ENCODE measurements around the gene BAIAP2. TPM values are rescaled to one million over a fixed set of nuclear protein-coding genes. Genes with fewer than 3 reads are reported as not detected.

BAIAP2 gene
- total RNA-seq, 1 donor from 2014 or later = 27.9 TPM

DNA sequence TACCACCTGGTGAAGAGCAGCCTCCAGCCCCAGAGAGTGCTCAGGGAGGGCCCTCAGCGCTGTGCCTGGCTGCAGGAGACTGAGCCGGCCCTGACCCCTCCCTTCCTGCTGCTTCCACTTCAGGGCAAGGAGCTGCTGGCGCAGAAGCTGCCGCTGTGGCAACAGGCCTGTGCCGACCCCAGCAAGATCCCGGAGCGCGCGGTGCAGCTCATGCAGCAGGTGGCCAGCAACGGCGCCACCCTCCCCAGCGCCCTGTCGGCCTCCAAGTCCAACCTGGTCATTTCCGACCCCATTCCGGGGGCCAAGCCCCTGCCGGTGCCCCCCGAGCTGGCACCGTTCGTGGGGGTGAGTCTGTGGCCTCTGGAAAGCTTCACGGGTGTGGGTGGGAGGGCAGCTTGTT lies 68.4 kb downstream of the BAIAP2 start:
- peaks cover 68% of the 10 kb centered on the region for H3K36me3 ChIP-seq
- TF ChIP-seq, protein P1, sequence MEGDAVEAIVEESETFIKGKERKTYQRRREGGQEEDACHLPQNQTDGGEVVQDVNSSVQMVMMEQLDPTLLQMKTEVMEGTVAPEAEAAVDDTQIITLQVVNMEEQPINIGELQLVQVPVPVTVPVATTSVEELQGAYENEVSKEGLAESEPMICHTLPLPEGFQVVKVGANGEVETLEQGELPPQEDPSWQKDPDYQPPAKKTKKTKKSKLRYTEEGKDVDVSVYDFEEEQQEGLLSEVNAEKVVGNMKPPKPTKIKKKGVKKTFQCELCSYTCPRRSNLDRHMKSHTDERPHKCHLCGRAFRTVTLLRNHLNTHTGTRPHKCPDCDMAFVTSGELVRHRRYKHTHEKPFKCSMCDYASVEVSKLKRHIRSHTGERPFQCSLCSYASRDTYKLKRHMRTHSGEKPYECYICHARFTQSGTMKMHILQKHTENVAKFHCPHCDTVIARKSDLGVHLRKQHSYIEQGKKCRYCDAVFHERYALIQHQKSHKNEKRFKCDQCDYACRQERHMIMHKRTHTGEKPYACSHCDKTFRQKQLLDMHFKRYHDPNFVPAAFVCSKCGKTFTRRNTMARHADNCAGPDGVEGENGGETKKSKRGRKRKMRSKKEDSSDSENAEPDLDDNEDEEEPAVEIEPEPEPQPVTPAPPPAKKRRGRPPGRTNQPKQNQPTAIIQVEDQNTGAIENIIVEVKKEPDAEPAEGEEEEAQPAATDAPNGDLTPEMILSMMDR (IDR thresholded peaks at IDR 0.05; ENCODE audit: borderline replicate concordance) = no peak
- no peak overlapping the region for H3K4me3 ChIP-seq
- no peak for DNase-seq
- H3K27ac ChIP-seq (replicated peaks) = no peak overlapping the region
- H3K27me3 ChIP-seq (ENCODE audit: low read depth) = no peaks in the 10 kb centered on the region
- no peaks in the 10 kb centered on the region for H3K9me3 ChIP-seq (replicated peaks)
- intact Hi-C loops (cut with micrococcal nuclease) = loop anchor here (5.0 kb wide), 1 partner anchor 81 kb away; no protein-coding TSS in a partner anchor
- H3K4me1 ChIP-seq = peaks cover 11% of the 10 kb centered on the region

DNA sequence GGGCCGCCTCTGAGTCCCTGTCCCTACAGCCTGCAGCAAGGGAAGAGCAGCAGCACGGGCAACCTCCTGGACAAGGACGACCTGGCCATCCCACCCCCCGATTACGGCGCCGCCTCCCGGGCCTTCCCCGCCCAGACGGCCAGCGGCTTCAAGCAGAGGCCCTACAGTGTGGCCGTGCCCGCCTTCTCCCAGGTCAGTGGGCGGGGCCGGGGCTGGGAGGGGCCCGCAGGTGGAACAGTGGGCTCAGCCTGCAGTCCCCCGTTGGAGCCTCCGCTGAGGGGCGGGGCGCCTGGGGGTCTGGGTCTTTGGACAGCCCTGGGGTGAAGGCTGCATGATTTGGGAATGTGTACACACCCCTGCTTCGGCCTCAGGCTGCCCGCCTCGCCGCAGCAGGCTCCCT lies 71.8 kb downstream of the BAIAP2 start:
- Histone ChIP-seq H3K27ac (replicated peaks) (no peak overlapping the region), H3K36me3 (peaks cover 78% of the 10 kb centered on the region), H3K9me3 (replicated peaks) (no peaks in the 10 kb centered on the region), H3K27me3 (ENCODE audit: low read depth) (no peaks in the 10 kb centered on the region), H3K4me3 (no peak overlapping the region), H3K4me1 (peaks cover 6% of the 10 kb centered on the region)
- TF ChIP-seq, protein P1 (IDR thresholded peaks at IDR 0.05; ENCODE audit: borderline replicate concordance) = no peak
- intact Hi-C loops (cut with micrococcal nuclease) = no loop called here
- DNase-seq = no peak

DNA sequence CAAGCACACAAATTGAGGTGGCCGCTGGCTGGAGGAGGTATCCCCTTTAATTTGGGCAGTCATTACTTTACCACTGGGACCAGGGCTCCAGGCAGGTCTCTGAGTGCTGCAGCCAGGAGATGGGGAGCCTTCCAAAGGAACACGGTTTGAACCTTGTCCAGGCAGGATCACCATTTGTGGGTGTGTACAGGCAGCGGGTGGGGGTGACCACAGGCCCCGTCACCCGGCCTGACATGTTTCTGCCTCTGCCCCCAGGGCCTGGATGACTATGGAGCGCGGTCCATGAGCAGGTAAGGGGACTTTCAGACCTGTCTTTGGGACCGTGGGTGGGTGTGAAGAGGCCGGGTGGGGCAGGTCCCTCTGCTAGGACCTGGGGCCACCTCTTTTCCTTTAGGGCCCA lies 73.3 kb downstream of the BAIAP2 start:
- H3K4me1 ChIP-seq = no peaks in the 10 kb centered on the region
- H3K27ac ChIP-seq (replicated peaks) = no peak overlapping the region

DNA sequence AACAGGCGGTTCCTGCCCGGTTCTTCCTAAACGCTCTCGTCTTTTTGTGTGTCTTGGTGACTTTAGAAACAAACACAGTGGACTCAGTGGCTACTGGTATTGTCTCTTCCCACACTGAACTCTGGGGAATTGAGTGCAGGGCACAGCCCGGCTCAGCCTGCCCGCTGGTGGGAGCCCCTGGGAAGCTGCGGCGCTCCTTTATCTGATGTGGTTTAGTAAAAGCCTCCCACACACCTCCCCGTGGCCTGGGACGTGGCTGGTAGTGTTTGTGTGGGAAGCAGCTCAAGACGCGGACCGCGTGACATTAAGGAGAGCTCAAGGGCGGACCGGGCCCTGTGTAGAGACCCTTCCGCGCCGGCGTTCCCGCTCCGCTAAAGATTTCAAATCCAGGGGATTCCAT lies 75.0 kb downstream of the BAIAP2 start:
- intact Hi-C loops (cut with micrococcal nuclease) = no loop called here
- TF ChIP-seq, protein P1 (IDR thresholded peaks at IDR 0.05; ENCODE audit: borderline replicate concordance) = no peak

More for the DNA sequence above, 73.3 kb downstream of the BAIAP2 start:
- H3K4me3 ChIP-seq = no peak overlapping the region
- intact Hi-C loops (cut with micrococcal nuclease) = no loop called here
- no peaks in the 10 kb centered on the region for H3K27me3 ChIP-seq (ENCODE audit: low read depth)
- TF ChIP-seq, protein P1 (IDR thresholded peaks at IDR 0.05; ENCODE audit: borderline replicate concordance) = no peak
- H3K36me3 ChIP-seq = peaks cover 87% of the 10 kb centered on the region
- H3K9me3 ChIP-seq (replicated peaks) = no peaks in the 10 kb centered on the region
- no peak for DNase-seq

DNA sequence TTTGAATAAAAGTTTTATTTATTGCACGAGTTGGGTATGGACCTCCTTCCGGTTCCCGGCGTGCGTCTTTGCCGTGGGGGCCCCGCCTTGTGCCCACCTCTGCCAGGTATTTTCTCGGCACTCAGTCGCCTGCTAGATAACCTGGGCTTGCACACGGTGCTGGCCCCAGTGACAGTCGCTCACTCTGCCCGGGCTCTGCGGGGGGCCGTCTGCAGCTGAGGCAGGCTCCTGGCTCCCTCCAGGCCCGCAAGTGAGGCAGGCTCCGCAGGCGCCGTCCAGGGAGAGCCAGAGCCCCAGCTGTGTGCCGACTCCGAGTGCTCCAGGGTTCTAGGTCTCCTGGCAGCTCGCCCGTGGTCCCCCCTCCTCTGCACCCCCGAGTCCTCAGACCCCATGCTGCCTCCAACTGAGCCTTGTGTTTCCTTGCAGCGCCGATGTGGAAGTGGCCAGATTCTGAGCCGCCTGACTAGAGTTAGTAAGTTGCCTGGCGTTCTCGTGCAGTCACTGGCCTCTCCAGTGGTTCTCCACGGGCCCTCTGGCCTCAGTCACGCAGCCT lies 75.6 kb downstream of the BAIAP2 start:
- no peaks in the 10 kb centered on the region for H3K9me3 ChIP-seq (replicated peaks)
- H3K36me3 ChIP-seq = peaks cover 63% of the 10 kb centered on the region
- TF ChIP-seq, protein P1 (IDR thresholded peaks at IDR 0.05; ENCODE audit: borderline replicate concordance) = no peak
- no peaks in the 10 kb centered on the region for H3K27me3 ChIP-seq (ENCODE audit: low read depth)
- H3K27ac ChIP-seq (replicated peaks) = no peak overlapping the region
- H3K4me1 ChIP-seq = peaks cover 6% of the 10 kb centered on the region
- no peak overlapping the region for H3K4me3 ChIP-seq
- intact Hi-C loops (cut with micrococcal nuclease) = no loop called here
- DNase-seq = no peak

More for the DNA sequence above, 75.0 kb downstream of the BAIAP2 start:
- no peaks in the 10 kb centered on the region for H3K9me3 ChIP-seq (replicated peaks)
- H3K4me3 ChIP-seq = no peak overlapping the region
- DNase-seq = no peak
- H3K27me3 ChIP-seq (ENCODE audit: low read depth) = no peaks in the 10 kb centered on the region
- no peaks in the 10 kb centered on the region for H3K4me1 ChIP-seq
- H3K27ac ChIP-seq (replicated peaks) = no peak overlapping the region
- peaks cover 69% of the 10 kb centered on the region for H3K36me3 ChIP-seq

Measured in left ventricle myocardium inferior (tissue), 1 donor.